Measurements from ENCODE around the gene TNRC6B. TPM values are rescaled to one million over a fixed set of nuclear protein-coding genes. Genes with fewer than 3 reads are reported as not detected.
"Not testable (repeated sequence)": the region's sequence is repeated elsewhere in the genome, so short reads cannot be mapped to it uniquely, and the experiment has no call there.

Gene TNRC6B
- total RNA-seq, 1 donor from 2014 or later, result 80.1 TPM

DNA sequence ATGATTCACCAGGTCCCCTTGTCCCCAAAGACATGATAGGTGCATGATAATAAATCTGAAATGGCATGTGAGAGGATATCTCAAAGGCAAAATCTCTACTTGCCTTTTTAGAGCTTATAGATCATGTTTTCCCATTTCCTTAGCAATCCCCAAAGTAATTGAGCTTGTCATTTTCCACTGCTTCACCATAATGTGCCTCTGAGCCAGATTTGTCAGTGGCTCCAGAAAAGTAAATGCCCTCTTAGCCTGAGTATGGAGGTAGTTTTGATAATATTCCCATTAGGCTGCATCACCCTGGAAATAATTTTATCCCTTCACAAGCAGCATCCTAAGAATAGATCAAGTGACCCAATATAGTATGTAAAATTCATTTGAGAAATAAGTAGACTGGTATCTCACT is 131.9 kb downstream of the TNRC6B start:
- Mint-ChIP-seq H3K4me3 (no peak overlapping the region), H3K36me3 (peaks cover 49% of the 10 kb centered on the region), H3K4me1 (peaks cover 6% of the 10 kb centered on the region), H3K9me3 (no peaks in the 10 kb centered on the region), H3K27ac (peak overlapping the region; percentile 70), H3K27me3 (ENCODE audit: low read depth) (no peaks in the 10 kb centered on the region)
- no peak for DNase-seq (ENCODE audit: low spot score in 2 of 2, unreplicated experiment in 2 of 2)
- TF ChIP-seq, protein P1, sequence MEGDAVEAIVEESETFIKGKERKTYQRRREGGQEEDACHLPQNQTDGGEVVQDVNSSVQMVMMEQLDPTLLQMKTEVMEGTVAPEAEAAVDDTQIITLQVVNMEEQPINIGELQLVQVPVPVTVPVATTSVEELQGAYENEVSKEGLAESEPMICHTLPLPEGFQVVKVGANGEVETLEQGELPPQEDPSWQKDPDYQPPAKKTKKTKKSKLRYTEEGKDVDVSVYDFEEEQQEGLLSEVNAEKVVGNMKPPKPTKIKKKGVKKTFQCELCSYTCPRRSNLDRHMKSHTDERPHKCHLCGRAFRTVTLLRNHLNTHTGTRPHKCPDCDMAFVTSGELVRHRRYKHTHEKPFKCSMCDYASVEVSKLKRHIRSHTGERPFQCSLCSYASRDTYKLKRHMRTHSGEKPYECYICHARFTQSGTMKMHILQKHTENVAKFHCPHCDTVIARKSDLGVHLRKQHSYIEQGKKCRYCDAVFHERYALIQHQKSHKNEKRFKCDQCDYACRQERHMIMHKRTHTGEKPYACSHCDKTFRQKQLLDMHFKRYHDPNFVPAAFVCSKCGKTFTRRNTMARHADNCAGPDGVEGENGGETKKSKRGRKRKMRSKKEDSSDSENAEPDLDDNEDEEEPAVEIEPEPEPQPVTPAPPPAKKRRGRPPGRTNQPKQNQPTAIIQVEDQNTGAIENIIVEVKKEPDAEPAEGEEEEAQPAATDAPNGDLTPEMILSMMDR (IDR thresholded peaks at IDR 0.05; ENCODE audit: unreplicated experiment), result no peak

DNA sequence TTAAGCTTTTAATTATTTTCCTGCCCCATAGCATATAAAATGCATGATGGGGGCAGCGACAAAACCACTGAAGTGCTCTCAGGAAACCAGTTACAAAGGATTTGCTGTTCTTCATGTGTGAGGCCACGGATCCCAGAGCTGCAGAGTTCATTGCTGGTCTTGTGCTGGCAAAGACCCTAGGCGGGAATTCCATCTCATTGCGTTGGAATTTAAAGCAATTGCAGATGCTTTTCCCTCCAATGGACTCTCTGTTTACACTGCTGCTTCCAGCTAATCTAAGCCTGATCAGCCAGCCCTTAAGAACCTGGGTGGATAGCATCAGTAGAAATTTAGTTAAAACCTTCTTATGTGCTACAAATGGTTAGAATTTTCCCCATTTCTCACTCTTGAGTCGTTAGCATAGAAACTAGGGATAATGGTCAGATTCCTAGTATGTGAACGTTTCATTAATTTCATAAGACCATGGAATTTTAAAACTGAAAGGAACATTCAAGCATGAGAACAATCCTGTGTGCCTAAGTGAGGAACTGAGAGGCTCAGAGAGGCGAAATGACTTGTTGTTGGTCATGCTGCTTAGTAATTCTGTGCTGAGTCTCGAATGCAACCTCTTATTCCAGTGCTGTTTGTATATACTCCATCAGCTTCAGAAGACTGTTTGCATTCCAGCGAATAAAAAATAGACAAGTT is 132.5 kb downstream of the TNRC6B start:
- DNase-seq (ENCODE audit: low spot score in 2 of 2, unreplicated experiment in 2 of 2), result no peak
- H3K4me1 Mint-ChIP-seq, result peaks cover 6% of the 10 kb centered on the region
- H3K9me3 Mint-ChIP-seq, result no peaks in the 10 kb centered on the region
- H3K27ac Mint-ChIP-seq, result peak overlapping the region; percentile 70
- H3K27me3 Mint-ChIP-seq (ENCODE audit: low read depth), result no peaks in the 10 kb centered on the region
- no peak overlapping the region for H3K4me3 Mint-ChIP-seq
- TF ChIP-seq, protein P1 (IDR thresholded peaks at IDR 0.05; ENCODE audit: unreplicated experiment), result no peak
- peaks cover 50% of the 10 kb centered on the region for H3K36me3 Mint-ChIP-seq

- H3K9me3 Mint-ChIP-seq, result no peaks in the 10 kb centered on the region
- no peak for DNase-seq (ENCODE audit: low spot score in 2 of 2, unreplicated experiment in 2 of 2)
- TF ChIP-seq, protein P1 (IDR thresholded peaks at IDR 0.05; ENCODE audit: unreplicated experiment), result no peak
- H3K4me1 Mint-ChIP-seq, result peaks cover 6% of the 10 kb centered on the region
- peaks cover 55% of the 10 kb centered on the region for H3K36me3 Mint-ChIP-seq
- no peaks in the 10 kb centered on the region for H3K27me3 Mint-ChIP-seq (ENCODE audit: low read depth)
- H3K4me3 Mint-ChIP-seq, result no peak overlapping the region
- peak overlapping the region; percentile 70 for H3K27ac Mint-ChIP-seq
Observed at GRCh38 chr22:40310768-40311120, 133.0 kb downstream of the TNRC6B start.

GRCh38 chr22:40311646-40312045 is 133.9 kb downstream of the TNRC6B start:
- peaks cover 60% of the 10 kb centered on the region for H3K36me3 Mint-ChIP-seq
- not testable (repeated sequence) for H3K9me3 Mint-ChIP-seq; H3K27ac Mint-ChIP-seq; DNase-seq (ENCODE audit: low spot score in 2 of 2, unreplicated experiment in 2 of 2); H3K4me1 Mint-ChIP-seq; H3K27me3 Mint-ChIP-seq (ENCODE audit: low read depth); H3K4me3 Mint-ChIP-seq

DNA sequence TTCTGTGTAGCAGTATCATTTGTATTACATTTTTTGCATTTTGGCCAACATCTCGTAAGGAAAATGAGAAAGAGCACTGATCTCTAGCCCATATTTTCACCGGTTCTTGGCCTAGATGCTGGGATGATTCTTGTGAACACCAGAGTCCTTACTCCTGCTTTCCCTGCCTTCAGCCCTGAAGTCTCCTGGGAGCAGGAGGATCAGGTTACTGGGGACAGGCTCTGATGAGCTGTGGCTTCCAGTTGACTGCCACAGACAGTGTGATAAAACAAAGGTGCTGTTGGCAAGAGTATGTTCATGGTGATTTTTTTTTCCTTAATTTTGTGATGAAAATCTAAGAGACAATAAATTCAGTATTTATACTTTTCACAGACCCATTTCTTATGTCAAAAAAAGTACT is 134.3 kb downstream of the TNRC6B start:
- DNase-seq (ENCODE audit: low spot score in 2 of 2, unreplicated experiment in 2 of 2), result no peak
- peaks cover 64% of the 10 kb centered on the region for H3K36me3 Mint-ChIP-seq
- TF ChIP-seq, protein P1 (IDR thresholded peaks at IDR 0.05; ENCODE audit: unreplicated experiment), result no peak
- peaks cover 6% of the 10 kb centered on the region for H3K4me1 Mint-ChIP-seq
- H3K9me3 Mint-ChIP-seq, result no peaks in the 10 kb centered on the region
- H3K27me3 Mint-ChIP-seq (ENCODE audit: low read depth), result no peaks in the 10 kb centered on the region
- no peak overlapping the region for H3K27ac Mint-ChIP-seq
- H3K4me3 Mint-ChIP-seq, result no peak overlapping the region

- H3K36me3 Mint-ChIP-seq, result peaks cover 66% of the 10 kb centered on the region
- DNase-seq (ENCODE audit: low spot score in 2 of 2, unreplicated experiment in 2 of 2), result no peak
- TF ChIP-seq, protein P1 (IDR thresholded peaks at IDR 0.05; ENCODE audit: unreplicated experiment), result no peak
Observed at GRCh38 chr22:40313007-40313406, 135.3 kb downstream of the TNRC6B start.

More at GRCh38 chr22:40313007-40313406, 135.3 kb downstream of the TNRC6B start:
- Mint-ChIP-seq H3K27me3 (ENCODE audit: low read depth) (no peaks in the 10 kb centered on the region), H3K27ac (no peak overlapping the region), H3K4me3 (no peak overlapping the region), H3K4me1 (peaks cover 6% of the 10 kb centered on the region), H3K9me3 (no peaks in the 10 kb centered on the region)
